ENCODE measurements around the gene SPATA20. TPM values are rescaled to one million over a fixed set of nuclear protein-coding genes. Genes with fewer than 3 reads are reported as not detected.

SPATA20 gene
- polyA plus RNA-seq, 2 of the 4 experiments (the other 2 are of a cell fraction) = 34.4 to 110 TPM

DNA sequence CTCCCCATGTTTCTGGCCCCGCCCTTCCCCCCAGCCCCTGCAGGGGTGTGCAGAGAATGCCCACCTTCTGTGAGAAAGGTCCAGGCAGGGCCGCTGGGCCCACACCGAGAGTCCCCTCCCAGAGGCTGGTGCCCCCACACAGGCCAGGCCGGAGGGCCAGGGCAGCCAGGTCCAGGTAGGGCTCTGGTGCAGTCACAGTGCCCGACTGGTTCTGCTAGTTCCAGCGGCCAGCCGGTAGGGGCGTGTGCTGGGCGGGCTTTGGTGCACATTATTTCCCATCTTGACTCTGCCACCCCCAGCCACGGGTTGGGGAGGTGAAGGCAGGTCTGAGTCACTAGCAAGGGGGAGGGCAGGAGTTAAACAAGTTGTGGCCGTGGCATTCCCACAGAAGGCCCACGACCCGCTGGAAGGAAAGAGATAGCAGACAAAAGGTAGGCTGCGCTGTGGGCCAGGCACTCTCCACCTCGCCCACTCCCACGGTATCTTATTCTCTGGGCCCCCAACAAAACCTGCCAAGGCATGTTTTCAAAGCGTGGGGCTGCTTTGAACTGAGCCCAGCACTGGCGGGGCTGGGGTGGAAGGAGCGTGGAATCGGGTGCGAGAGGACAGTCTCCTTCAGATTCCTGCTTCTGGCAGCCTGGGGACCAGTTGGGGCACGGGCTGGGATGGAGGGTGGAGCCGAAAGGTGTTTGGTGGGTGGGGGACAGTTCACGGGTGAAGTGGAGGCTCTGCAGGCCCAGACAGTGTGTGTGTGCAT, 12.6 kb upstream of the SPATA20 start:
- ATAC-seq (peak; percentile 77 to 86), DNase-seq (ENCODE audit: low read depth in 1 of 2, low spot score in 1 of 2) (peak; percentile 39 to 81), FAIRE-seq (no peak)
- Histone ChIP-seq H3K27ac (peak overlapping the region; percentile 38 to 81; a peak in 4 of 6 replicates), H3K4me1 (peaks cover 34% of the 10 kb centered on the region), H3K9me3 (no peaks in the 10 kb centered on the region), H3K4me2 (peak overlapping the region; percentile 83), H3K4me3 (peak overlapping the region; percentile 15; the same call in 1 of the 3 replicates)
- ChIA-PET POLR2A (no interaction called here), CTCF (interaction anchor here (0.8 to 7.9 kb wide), 9 partner anchors 10 to 228 kb away, joined by 3 to 48 read pairs (median 3); no protein-coding TSS in a partner anchor)
- TF ChIP-seq, protein P1, sequence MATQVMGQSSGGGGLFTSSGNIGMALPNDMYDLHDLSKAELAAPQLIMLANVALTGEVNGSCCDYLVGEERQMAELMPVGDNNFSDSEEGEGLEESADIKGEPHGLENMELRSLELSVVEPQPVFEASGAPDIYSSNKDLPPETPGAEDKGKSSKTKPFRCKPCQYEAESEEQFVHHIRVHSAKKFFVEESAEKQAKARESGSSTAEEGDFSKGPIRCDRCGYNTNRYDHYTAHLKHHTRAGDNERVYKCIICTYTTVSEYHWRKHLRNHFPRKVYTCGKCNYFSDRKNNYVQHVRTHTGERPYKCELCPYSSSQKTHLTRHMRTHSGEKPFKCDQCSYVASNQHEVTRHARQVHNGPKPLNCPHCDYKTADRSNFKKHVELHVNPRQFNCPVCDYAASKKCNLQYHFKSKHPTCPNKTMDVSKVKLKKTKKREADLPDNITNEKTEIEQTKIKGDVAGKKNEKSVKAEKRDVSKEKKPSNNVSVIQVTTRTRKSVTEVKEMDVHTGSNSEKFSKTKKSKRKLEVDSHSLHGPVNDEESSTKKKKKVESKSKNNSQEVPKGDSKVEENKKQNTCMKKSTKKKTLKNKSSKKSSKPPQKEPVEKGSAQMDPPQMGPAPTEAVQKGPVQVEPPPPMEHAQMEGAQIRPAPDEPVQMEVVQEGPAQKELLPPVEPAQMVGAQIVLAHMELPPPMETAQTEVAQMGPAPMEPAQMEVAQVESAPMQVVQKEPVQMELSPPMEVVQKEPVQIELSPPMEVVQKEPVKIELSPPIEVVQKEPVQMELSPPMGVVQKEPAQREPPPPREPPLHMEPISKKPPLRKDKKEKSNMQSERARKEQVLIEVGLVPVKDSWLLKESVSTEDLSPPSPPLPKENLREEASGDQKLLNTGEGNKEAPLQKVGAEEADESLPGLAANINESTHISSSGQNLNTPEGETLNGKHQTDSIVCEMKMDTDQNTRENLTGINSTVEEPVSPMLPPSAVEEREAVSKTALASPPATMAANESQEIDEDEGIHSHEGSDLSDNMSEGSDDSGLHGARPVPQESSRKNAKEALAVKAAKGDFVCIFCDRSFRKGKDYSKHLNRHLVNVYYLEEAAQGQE (IDR thresholded peaks at IDR 0.05) = no peak
- TF ChIP-seq GATA3 (IDR thresholded peaks at IDR 0.05; ENCODE audit: borderline replicate concordance) = 0 out of 2 replicates have a peak, but pooled peaks have one; percentile 5
- TF ChIP-seq, protein P2, sequence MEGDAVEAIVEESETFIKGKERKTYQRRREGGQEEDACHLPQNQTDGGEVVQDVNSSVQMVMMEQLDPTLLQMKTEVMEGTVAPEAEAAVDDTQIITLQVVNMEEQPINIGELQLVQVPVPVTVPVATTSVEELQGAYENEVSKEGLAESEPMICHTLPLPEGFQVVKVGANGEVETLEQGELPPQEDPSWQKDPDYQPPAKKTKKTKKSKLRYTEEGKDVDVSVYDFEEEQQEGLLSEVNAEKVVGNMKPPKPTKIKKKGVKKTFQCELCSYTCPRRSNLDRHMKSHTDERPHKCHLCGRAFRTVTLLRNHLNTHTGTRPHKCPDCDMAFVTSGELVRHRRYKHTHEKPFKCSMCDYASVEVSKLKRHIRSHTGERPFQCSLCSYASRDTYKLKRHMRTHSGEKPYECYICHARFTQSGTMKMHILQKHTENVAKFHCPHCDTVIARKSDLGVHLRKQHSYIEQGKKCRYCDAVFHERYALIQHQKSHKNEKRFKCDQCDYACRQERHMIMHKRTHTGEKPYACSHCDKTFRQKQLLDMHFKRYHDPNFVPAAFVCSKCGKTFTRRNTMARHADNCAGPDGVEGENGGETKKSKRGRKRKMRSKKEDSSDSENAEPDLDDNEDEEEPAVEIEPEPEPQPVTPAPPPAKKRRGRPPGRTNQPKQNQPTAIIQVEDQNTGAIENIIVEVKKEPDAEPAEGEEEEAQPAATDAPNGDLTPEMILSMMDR (IDR thresholded peaks at IDR 0.05) = peak; percentile 23; the same call in 1 of the 3 replicates
- WGBS (ENCODE audit: missing lambda C conversion rate) = 76% methylated on average over 16 of the region's 24 CpGs

DNA sequence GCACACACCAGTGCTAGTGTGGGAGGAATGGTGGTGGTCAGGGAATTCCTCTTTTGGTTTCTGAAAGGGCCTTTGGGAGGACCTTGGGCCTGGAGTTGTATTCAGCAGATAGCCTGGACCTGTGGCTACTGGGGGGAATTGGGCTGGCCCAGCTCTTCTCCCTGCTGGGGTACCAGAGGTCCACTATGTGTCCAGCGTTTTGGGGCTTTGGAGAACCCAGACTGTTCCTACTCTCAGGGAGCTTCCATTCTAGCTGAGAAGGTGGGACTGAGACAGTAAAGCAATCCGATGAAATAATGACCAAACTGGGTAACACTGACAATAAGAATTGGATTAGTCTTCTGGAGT, 12.0 kb upstream of the SPATA20 start:
- Histone ChIP-seq H3K27ac (peak overlapping the region in 1 of 2 experiments; percentile 81; a peak in 2 of 6 replicates), H3K4me3 (no peak overlapping the region), H3K4me2 (no peak overlapping the region; the same call in 2 of the 3 replicates), H3K4me1 (peaks cover 36% of the 10 kb centered on the region), H3K9me3 (no peaks in the 10 kb centered on the region)
- DNase-seq (ENCODE audit: low read depth in 1 of 2, low spot score in 1 of 2) = no peak
- ATAC-seq = no peak
- POLR2A ChIA-PET = no interaction called here
- CTCF ChIA-PET = interaction anchor here (1.1 to 23.7 kb wide), 6 partner anchors 10 to 161 kb away, joined by 3 to 753 read pairs (median 5); partner anchors contain the start of gene ANKRD40
- FAIRE-seq = no peak
- no peak for TF ChIP-seq CBX8 (IDR thresholded peaks at IDR 0.05)
- TF ChIP-seq SMC3 (IDR thresholded peaks at IDR 0.05) = no peak
- TF ChIP-seq, protein P3, sequence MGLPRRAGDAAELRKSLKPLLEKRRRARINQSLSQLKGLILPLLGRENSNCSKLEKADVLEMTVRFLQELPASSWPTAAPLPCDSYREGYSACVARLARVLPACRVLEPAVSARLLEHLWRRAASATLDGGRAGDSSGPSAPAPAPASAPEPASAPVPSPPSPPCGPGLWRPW (IDR thresholded peaks at IDR 0.05) = no peak
- TF ChIP-seq, protein P4, sequence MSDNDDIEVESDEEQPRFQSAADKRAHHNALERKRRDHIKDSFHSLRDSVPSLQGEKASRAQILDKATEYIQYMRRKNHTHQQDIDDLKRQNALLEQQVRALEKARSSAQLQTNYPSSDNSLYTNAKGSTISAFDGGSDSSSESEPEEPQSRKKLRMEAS (IDR thresholded peaks at IDR 0.05) = no peak
- TF ChIP-seq, protein P2 (IDR thresholded peaks at IDR 0.05) = no peak
- no peak for TF ChIP-seq NPAS2 (CRISPR knock-in tag; IDR thresholded peaks at IDR 0.05; ENCODE audit: borderline replicate concordance)
- no peak for TF ChIP-seq RNF2 (IDR thresholded peaks at IDR 0.05; ENCODE audit: borderline replicate concordance, low read depth)
- TF ChIP-seq HOXB5 (CRISPR knock-in tag; IDR thresholded peaks at IDR 0.05) = no peak
- TF ChIP-seq, protein P1 (IDR thresholded peaks at IDR 0.05) = no peak
- TF ChIP-seq CHD4 (IDR thresholded peaks at IDR 0.05; ENCODE audit: borderline replicate concordance) = no peak
- no peak for TF ChIP-seq FOSL2 (IDR thresholded peaks at IDR 0.05)
- TF ChIP-seq FOSL2 (CRISPR knock-in tag; IDR thresholded peaks at IDR 0.05) = no peak
- TF ChIP-seq, protein P5, sequence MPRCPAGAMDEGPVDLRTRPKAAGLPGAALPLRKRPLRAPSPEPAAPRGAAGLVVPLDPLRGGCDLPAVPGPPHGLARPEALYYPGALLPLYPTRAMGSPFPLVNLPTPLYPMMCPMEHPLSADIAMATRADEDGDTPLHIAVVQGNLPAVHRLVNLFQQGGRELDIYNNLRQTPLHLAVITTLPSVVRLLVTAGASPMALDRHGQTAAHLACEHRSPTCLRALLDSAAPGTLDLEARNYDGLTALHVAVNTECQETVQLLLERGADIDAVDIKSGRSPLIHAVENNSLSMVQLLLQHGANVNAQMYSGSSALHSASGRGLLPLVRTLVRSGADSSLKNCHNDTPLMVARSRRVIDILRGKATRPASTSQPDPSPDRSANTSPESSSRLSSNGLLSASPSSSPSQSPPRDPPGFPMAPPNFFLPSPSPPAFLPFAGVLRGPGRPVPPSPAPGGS (IDR thresholded peaks at IDR 0.05) = no peak
- TF ChIP-seq EHMT2 (IDR thresholded peaks at IDR 0.05; ENCODE audit: low read depth) = no peak
- WGBS (ENCODE audit: missing lambda C conversion rate) = 91% methylated on average over 2 of the region's 2 CpGs

Measured in A549 (cell line).